ELR (cell line): ENCODE data around the gene GNAI3.

Experiments
- DNase-seq: peaks from one replicate; pipeline ENCODE4 v3.0.0-alpha.2; 2015; ENCODE audit warnings: low read depth

GNAI3 gene

GRCh38 chr1:109624201-109625010, 76.0 kb downstream of the GNAI3 start:
- DNase-seq: no peak

DNA sequence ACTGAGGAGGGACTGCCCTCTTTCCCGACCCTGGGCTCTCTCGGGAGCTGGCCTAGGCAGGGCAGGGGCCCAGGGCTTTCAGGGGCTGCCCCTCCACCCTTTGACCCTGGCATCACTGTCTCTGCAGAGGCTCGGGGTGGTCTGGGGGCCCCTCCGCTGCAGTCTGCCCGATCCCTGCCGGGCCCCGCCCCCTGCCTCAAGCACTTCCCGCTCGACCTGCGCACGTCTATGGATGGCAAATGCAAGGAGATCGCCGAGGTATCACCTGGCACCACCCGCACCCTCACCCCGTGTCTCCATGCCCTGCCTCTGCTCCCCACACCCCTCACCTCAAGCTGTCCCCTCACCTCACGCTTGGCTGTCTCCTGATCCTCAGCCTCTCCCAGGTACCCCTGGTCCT, 76.8 kb downstream of the GNAI3 start:
- no peak for DNase-seq

- no peak for DNase-seq
Measured at GRCh38 chr1:109625601-109626560, 77.5 kb downstream of the GNAI3 start.

DNA sequence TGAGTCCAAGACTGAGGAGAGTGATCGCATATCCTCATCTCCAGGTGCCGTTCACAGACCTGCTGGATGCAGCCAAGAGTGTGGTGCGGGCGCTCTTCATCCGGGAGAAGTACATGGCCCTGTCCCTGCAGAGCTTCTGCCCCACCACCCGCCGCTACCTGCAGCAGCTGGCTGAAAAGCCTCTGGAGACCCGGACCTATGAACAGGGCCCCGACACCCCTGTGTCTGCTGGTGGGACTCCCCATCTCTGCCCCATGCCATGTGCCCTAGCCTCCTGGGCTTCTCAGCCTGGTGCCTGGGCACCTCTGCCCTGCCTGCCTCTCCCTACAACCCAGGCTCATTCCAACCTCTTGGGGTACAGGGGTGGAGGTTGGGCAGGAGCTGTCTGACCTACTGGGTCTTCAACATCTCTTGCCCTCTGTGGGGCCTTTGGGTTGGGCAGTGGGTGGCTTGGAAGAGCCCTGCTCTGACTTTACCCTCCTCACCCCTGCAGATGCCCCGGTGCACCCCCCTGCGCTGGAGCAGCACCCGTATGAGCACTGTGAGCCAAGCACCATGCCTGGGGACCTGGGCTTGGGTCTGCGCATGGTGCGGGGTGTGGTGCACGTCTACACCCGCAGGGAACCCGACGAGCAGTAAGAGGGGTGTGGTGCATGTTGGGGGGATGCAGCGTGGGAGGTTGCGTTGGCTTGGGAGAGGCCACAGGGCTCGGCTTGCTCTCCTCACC, 78.4 kb downstream of the GNAI3 start:
- DNase-seq: no peak

DNA sequence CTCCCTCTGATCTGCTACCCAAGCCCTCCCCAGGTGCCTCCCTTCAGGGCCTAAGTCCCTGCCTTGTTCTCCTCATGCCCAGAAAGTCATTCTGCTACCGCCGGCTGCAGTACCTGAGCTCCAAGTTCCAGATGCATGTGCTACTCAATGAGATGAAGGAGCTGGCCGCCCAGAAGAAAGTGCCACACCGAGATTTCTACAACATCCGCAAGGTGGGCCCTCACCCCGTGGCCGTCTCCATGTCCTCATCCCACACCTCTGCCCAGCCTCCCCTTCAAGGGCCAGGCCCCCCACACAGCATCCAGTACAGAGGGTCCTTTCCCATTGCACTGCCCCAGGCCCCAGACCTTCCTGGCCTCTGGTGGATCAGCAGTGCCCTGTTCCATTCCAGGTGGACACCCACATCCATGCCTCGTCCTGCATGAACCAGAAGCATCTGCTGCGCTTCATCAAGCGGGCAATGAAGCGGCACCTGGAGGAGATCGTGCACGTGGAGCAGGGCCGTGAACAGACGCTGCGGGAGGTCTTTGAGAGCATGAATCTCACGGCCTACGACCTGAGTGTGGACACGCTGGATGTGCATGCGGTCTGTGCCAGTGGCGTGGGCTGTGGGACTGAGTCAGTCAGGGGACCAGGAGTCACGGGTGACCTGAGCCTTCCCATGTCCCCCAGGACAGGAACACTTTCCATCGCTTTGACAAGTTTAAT, 79.4 kb downstream of the GNAI3 start:
- no peak for DNase-seq

GRCh38 chr1:109628540-109629321, 80.3 kb downstream of the GNAI3 start:
- DNase-seq: peak; percentile 77

DNA sequence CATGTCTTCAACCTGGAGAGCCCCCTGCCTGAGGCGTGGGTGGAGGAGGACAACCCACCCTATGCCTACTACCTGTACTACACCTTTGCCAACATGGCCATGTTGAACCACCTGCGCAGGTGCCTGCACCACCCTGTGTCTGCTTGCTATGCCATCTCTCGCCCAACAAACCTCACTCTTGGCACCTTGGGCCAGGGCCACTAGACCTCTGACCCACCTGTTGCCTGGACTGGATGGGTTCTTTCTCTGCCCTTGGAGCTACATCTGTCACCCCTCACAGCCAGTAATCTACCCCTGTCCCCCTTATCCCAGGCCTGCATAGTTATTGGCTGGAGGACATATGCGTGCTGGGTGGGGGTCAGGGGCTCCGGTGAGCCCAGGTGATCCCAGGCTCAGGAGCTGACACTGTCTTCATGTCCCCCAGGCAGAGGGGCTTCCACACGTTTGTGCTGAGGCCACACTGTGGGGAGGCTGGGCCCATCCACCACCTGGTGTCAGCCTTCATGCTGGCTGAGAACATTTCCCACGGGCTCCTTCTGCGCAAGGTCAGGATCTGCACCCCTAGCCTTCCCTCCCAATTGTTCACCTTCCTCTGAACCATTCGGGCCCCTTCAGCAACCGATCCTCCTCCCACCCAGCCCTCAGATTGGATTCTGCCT, 81.1 kb downstream of the GNAI3 start:
- no peak for DNase-seq

GRCh38 chr1:109630081-109630897, 81.9 kb downstream of the GNAI3 start:
- no peak for DNase-seq

- DNase-seq: no peak
Measured at GRCh38 chr1:109630898-109631512, 82.6 kb downstream of the GNAI3 start.

- DNase-seq: no peak
Measured at GRCh38 chr1:109631513-109632505, 83.4 kb downstream of the GNAI3 start.

GRCh38 chr1:109632671-109633346, 84.4 kb downstream of the GNAI3 start:
- DNase-seq: no peak

DNA sequence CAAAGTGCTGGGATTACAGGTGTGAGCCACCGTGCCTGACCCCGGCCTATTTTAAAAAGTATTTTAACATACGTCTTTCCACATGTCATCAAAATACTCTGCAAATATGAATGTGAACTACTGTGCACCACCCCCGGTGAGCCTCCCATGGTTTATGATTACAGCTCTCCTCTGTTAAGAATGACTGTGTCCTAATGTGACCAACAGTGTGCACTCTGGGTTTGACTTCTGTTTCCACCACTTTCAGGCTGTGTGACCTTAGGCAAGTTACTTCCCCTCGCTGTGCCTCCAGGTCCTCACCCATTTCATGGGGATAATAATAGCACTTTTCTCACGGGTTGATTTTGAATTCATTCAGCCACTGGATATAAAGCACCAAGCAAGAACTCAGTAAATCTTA, 85.9 kb downstream of the GNAI3 start:
- DNase-seq: no peak

GRCh38 chr1:109634771-109635750, 86.6 kb downstream of the GNAI3 start:
- DNase-seq: no peak

- DNase-seq: no peak
Measured at GRCh38 chr1:109635862-109636200, 87.4 kb downstream of the GNAI3 start.

- DNase-seq: peak; percentile 72
Measured at GRCh38 chr1:109636201-109636952, 88.0 kb downstream of the GNAI3 start.
